HK-2 (cell line): ENCODE data around the gene WDR27.
"Not testable (repeated sequence)": the region's sequence is repeated elsewhere in the genome, so short reads cannot be mapped to it uniquely, and the experiment has no call there.

Experiments used
- DNase-seq: peaks from one replicate; pipeline ENCODE4 v3.0.0-alpha.2; 2018; ENCODE audit not compliant: unreplicated experiment

The WDR27 gene

GRCh38 chr6:169521825-169522224 is 180.0 kb downstream of the WDR27 start:
- no peak for DNase-seq

GRCh38 chr6:169520104-169520503 is 181.7 kb downstream of the WDR27 start:
- DNase-seq, result no peak

- no peak for DNase-seq
Measured at GRCh38 chr6:169518451-169518850, 183.4 kb downstream of the WDR27 start.

- no peak for DNase-seq
Measured at GRCh38 chr6:169513478-169514193, 188.2 kb downstream of the WDR27 start.

- DNase-seq, result not testable (repeated sequence)
Measured at GRCh38 chr6:169511785-169512184, 190.0 kb downstream of the WDR27 start.

- DNase-seq, result no peak
Measured at GRCh38 chr6:169510871-169511270, 191.0 kb downstream of the WDR27 start.

GRCh38 chr6:169508452-169508851 is 193.4 kb downstream of the WDR27 start:
- no peak for DNase-seq

GRCh38 chr6:169503422-169504152 is 198.2 kb downstream of the WDR27 start:
- no peak for DNase-seq

GRCh38 chr6:169502445-169502844 is 199.4 kb downstream of the WDR27 start:
- no peak for DNase-seq

- DNase-seq, result no peak
Measured at GRCh38 chr6:169501777-169502313, 200.0 kb downstream of the WDR27 start.

- DNase-seq, result no peak
Measured at GRCh38 chr6:169501128-169501527, 200.7 kb downstream of the WDR27 start.

- no peak for DNase-seq
Measured at GRCh38 chr6:169500688-169501087, 201.1 kb downstream of the WDR27 start.

- no peak for DNase-seq
Measured at GRCh38 chr6:169499848-169500247, 202.0 kb downstream of the WDR27 start.

GRCh38 chr6:169498916-169499513 is 202.8 kb downstream of the WDR27 start:
- no peak for DNase-seq

GRCh38 chr6:169495601-169496000 is 206.2 kb downstream of the WDR27 start:
- DNase-seq, result no peak

GRCh38 chr6:169494038-169494437 is 207.8 kb downstream of the WDR27 start:
- no peak for DNase-seq

GRCh38 chr6:169491482-169491881 is 210.3 kb downstream of the WDR27 start:
- no peak for DNase-seq

GRCh38 chr6:169490830-169491229 is 211.0 kb downstream of the WDR27 start:
- DNase-seq, result no peak

GRCh38 chr6:169490246-169490641 is 211.6 kb downstream of the WDR27 start:
- no peak for DNase-seq

GRCh38 chr6:169489563-169490245 is 212.1 kb downstream of the WDR27 start:
- DNase-seq, result no peak

- DNase-seq, result no peak
Measured at GRCh38 chr6:169487579-169488436, 214.0 kb downstream of the WDR27 start.
